Endothelial cell of umbilical vein (primary cell): ENCODE results near the gene ERP29. TPM values are rescaled to one million over a fixed set of nuclear protein-coding genes. Genes with fewer than 3 reads are reported as not detected.

Experiments used
- BruUV-seq: library from RNA; stranded (reverse); fragments of 400-500 nt; replicated peaks from 2 replicates; lab custom pipeline; 2021; lab: Mats Ljungman, UMichigan
- CTCF ChIA-PET: fragments of 300-600, 350-600 bp; sonication (Branson Sonifier 250); formaldehyde crosslinking; loops from one replicate; lab custom pipeline; 2021; ENCODE audit warnings: antibody characterized with exemption, inconsistent platforms; lab: Charles Lee
- POLR2A ChIA-PET: fragments of 300-600, 350-600 bp; sonication (Branson Sonifier 250); formaldehyde crosslinking; loops from one replicate; lab custom pipeline; 2021; ENCODE audit warnings: antibody characterized with exemption, inconsistent platforms; lab: Charles Lee
- DNase-seq: peaks from one replicate; pipeline ENCODE4 v3.0.0-alpha.2; 2011; ENCODE audit warnings: low read depth, low spot score
- FAIRE-seq: peaks from 2 replicates; lab custom pipeline; 2011; peaks lifted over from hg19 to GRCh38; lab: Jason Lieb, UNC
- H2AFZ ChIP-seq: 2 replicates; pipeline ENCODE4 v1.6.0; 2012; ENCODE audit warnings: low read depth, low read length, control low read depth, inconsistent platforms
- H3K27ac ChIP-seq: 2 replicates; pipeline ENCODE4 v1.5.1; 2011; ENCODE audit warnings: low read depth, mild to moderate bottlenecking, control low read depth, low read length, moderate library complexity; ENCODE audit not compliant: insufficient read depth
- H3K27me3 ChIP-seq, 2 experiments: 2 replicates each; pipeline versions ENCODE4 v1.6.0 to v1.6.1; 2011; ENCODE audit warnings: low read length in 2 of 2, mixed read lengths in 1 of 2; ENCODE audit not compliant: control insufficient read depth in 2 of 2, insufficient read depth in 2 of 2
- H3K36me3 ChIP-seq, 2 experiments: 2 replicates in 1 of 2; 3 replicates in 1 of 2; pipeline ENCODE4 v1.5.1; 2011; ENCODE audit warnings: low read length in 2 of 2, mild to moderate bottlenecking in 1 of 2, moderate library complexity in 1 of 2; ENCODE audit not compliant: control insufficient read depth in 2 of 2, insufficient read depth in 2 of 2; ENCODE audit errors: extremely low read depth in 1 of 2
- H3K4me1 ChIP-seq: 3 replicates; pipeline ENCODE4 v1.5.1; 2011; ENCODE audit warnings: mild to moderate bottlenecking, low read length; ENCODE audit not compliant: control insufficient read depth, insufficient read depth; ENCODE audit errors: extremely low read depth
- H3K4me2 ChIP-seq: 2 replicates; pipeline ENCODE4 v1.6.1; 2011; ENCODE audit warnings: low read length, control low read depth, mixed read lengths; ENCODE audit not compliant: insufficient read depth
- H3K4me3 ChIP-seq, 3 experiments: fragments of 200-600 bp in 1 of 3; sonication (generic), shearing (Covaris generic) in 1 of 3; replicated peaks in 1 of 3; 2 replicates each; pipeline ENCODE4 v1.5.1; 2011 to 2016; ENCODE audit warnings: control low read depth in 3 of 3, low read length in 3 of 3, mild to moderate bottlenecking in 2 of 3, inconsistent platforms in 1 of 3, low read depth in 1 of 3, moderate library complexity in 1 of 3; ENCODE audit not compliant: insufficient read depth in 1 of 3
- H3K79me2 ChIP-seq: 2 replicates; pipeline ENCODE4 v1.6.0; 2012; ENCODE audit warnings: low read length, inconsistent platforms; ENCODE audit not compliant: control insufficient read depth, insufficient read depth
- H3K9ac ChIP-seq: replicated peaks from 2 replicates; pipeline ENCODE3; 2011; ENCODE audit warnings: low read length, control low read depth; ENCODE audit not compliant: insufficient read depth; ENCODE audit errors: extremely low read depth
- H3K9me1 ChIP-seq: replicated peaks from 3 replicates; pipeline ENCODE4 v1.6.0; 2011; ENCODE audit warnings: mild to moderate bottlenecking, low read length; ENCODE audit not compliant: control insufficient read depth, insufficient read depth; ENCODE audit errors: extremely low read depth
- H3K9me3 ChIP-seq: replicated peaks from 2 replicates; pipeline ENCODE4 v1.5.1; 2012; ENCODE audit warnings: low read length, inconsistent platforms; ENCODE audit not compliant: control insufficient read depth, insufficient read depth
- H4K20me1 ChIP-seq: replicated peaks from 2 replicates; pipeline ENCODE3; 2011; ENCODE audit warnings: mild to moderate bottlenecking, low read length; ENCODE audit not compliant: control insufficient read depth, insufficient read depth; ENCODE audit errors: extremely low read depth
- CTCF ChIP-seq, 2 donors: IDR thresholded peaks; 1 replicate in 1 of 2; 2 replicates in 1 of 2; pipeline ENCODE4 v1.5.1; 2011; ENCODE audit warnings: low read length in 2 of 2, mild to moderate bottlenecking in 2 of 2, moderate library complexity in 2 of 2, control low read depth in 1 of 2, inconsistent platforms in 1 of 2, low read depth in 1 of 2; ENCODE audit not compliant: insufficient read depth in 1 of 2; ENCODE audit errors: extremely low read depth in 1 of 2
- EZH2 ChIP-seq: IDR thresholded peaks from 2 replicates; pipeline ENCODE4 v1.6.1; 2012; ENCODE audit warnings: borderline replicate concordance, low read depth, mild to moderate bottlenecking, moderate library complexity, low read length, inconsistent platforms; ENCODE audit not compliant: severe bottlenecking
- FOS ChIP-seq: IDR thresholded peaks from 2 replicates; pipeline ENCODE4 v1.6.1; 2011; ENCODE audit warnings: mild to moderate bottlenecking, low read length, moderate library complexity, borderline replicate concordance; ENCODE audit not compliant: insufficient read depth
- GATA2 ChIP-seq: IDR thresholded peaks from 2 replicates; pipeline ENCODE4 v1.7.0; 2011; ENCODE audit warnings: low read depth, mild to moderate bottlenecking, moderate library complexity, mixed read lengths, low read length; ENCODE audit not compliant: insufficient read length, insufficient read depth
- JUN ChIP-seq: IDR thresholded peaks from 2 replicates; pipeline ENCODE4 v1.6.1; 2011; ENCODE audit warnings: borderline replicate concordance, low read depth; ENCODE audit not compliant: insufficient read length, insufficient read depth
- MYC ChIP-seq: IDR thresholded peaks from one replicate; pipeline ENCODE4 v1.6.1; 2011; ENCODE audit warnings: mild to moderate bottlenecking, low read depth, low read length
- POLR2A ChIP-seq: IDR thresholded peaks from 2 replicates; pipeline ENCODE4 v1.6.1; 2012; ENCODE audit warnings: low read depth, mild to moderate bottlenecking, control low read depth, low read length
- POLR2AphosphoS5 ChIP-seq: IDR thresholded peaks from 2 replicates; pipeline ENCODE4 v1.6.1; 2012; ENCODE audit warnings: low read depth, mild to moderate bottlenecking, control low read depth, low read length, moderate library complexity; ENCODE audit not compliant: insufficient read depth
- dilution Hi-C: fragments of 300-500 bp; cut with MboI; formaldehyde crosslinking; loops from one replicate; pipeline ENCODE4 v1.15.0; 2019; ENCODE audit warnings: low sequenced_read_pairs; ENCODE audit not compliant: extremely low pct_ligation_motif_present
- intact Hi-C: fragments of 100-400 bp; cut with micrococcal nuclease; formaldehyde crosslinking; loops from one replicate; pipeline ENCODE4 v1.10.0; 2022
- polyA plus RNA-seq, 4 experiments: library from polyadenylated mRNA; depleted of rRNA in 3 of 4; stranded (reverse) in 3 of 4; unstranded in 1 of 4; fragments of >200 nt; gene quantifications; 2 replicates each; pipeline versions ENCODE4 v1.2.1 to v1.2.3, GENCODE V29; 2011 to 2012; ENCODE audit warnings: missing spikeins in 1 of 4
- total RNA-seq: library from RNA; stranded (reverse); gene quantifications from 2 replicates; pipeline ENCODE4 v1.2.3, GENCODE V29; 2021
- TF ChIP-seq, protein P1 (sequence below): IDR thresholded peaks from 2 replicates; pipeline ENCODE4 v1.6.1; 2011; ENCODE audit not compliant: insufficient read depth, insufficient read length

ERP29 gene
- total and polyA plus RNA-seq, 2 donors (not counting 3 experiments of a cell fraction or from before 2014, with no cell fraction given) = 77.1 to 116 TPM

DNA sequence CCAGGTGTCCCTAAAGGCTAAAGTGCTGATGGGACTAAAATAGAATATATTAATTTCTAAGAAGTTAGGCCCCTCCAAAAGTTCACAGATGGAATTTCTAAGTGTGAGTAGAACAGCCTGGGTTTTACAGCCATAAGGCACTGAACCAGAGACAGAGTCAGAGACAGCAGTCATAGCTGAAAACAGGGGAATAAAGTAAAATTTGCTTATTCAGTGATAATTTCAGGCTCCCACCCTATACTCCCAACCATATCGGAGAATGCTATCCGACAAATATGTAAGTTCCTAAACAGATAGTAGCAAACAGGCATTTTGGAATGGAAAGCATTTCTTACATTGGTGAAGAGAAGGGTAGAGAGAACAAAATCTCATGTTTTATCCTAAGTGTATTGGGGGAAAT is 50.0 kb downstream of the ERP29 start:
- ChIA-PET CTCF (interaction anchor here (1.4 kb wide), 1 partner anchor 14 kb away, joined by 4 read pairs; no protein-coding TSS in a partner anchor), POLR2A (no interaction called here)
- FAIRE-seq (no peak), DNase-seq (no peak)
- BruUV-seq = no TSS peak
- Histone ChIP-seq H3K27me3 (no peaks in the 10 kb centered on the region), H4K20me1 (no peaks in the 10 kb centered on the region), H3K9ac (no peak overlapping the region), H3K9me3 (no peaks in the 10 kb centered on the region), H3K4me1 (no peaks in the 10 kb centered on the region), H3K27ac (no peak overlapping the region), H3K9me1 (no peaks in the 10 kb centered on the region), H3K4me2 (no peak overlapping the region), H3K36me3 (peaks cover 13 to 15% of the 10 kb centered on the region in 2 experiments), H3K4me3 (no peak overlapping the region), H3K79me2 (no peaks in the 10 kb centered on the region), H2AFZ (no peak overlapping the region)
- intact Hi-C loops = no loop called here
- TF ChIP-seq FOS = no peak
- dilution Hi-C loops = no loop called here

GRCh38 chr12:112066566-112066965 is 53.3 kb downstream of the ERP29 start:
- H3K27ac ChIP-seq = no peak overlapping the region
- no peaks in the 10 kb centered on the region for H3K27me3 ChIP-seq
- H3K9me3 ChIP-seq = no peaks in the 10 kb centered on the region
- H3K9ac ChIP-seq = no peak overlapping the region
- no TSS peak for BruUV-seq
- no peak overlapping the region for H3K4me2 ChIP-seq
- ChIA-PET POLR2A (no interaction called here), CTCF (interaction anchor here (1.2 to 1.7 kb wide), 2 partner anchors 14 to 20 kb away, joined by 5 read pairs; no protein-coding TSS in a partner anchor)
- dilution Hi-C loops = no loop called here
- H3K79me2 ChIP-seq = no peaks in the 10 kb centered on the region
- H3K9me1 ChIP-seq = no peaks in the 10 kb centered on the region
- H4K20me1 ChIP-seq = no peaks in the 10 kb centered on the region
- no peaks in the 10 kb centered on the region for H3K4me1 ChIP-seq
- no peak overlapping the region for H2AFZ ChIP-seq
- FAIRE-seq (no peak), DNase-seq (no peak)
- peaks cover 11 to 20% of the 10 kb centered on the region in 2 experiments for H3K36me3 ChIP-seq
- H3K4me3 ChIP-seq = no peak overlapping the region
- TF ChIP-seq EZH2 (no peak), GATA2 (no peak), POLR2A (no peak), FOS (no peak), POLR2AphosphoS5 (no peak), MYC (no peak), JUN (no peak), CTCF (IDR thresholded peaks at IDR 0.05; ENCODE audit: extremely low read depth in 1 of 2, insufficient read depth in 1 of 2, low read depth in 1 of 2, low read length in 2 of 2) (no peak)
- TF ChIP-seq, protein P1, sequence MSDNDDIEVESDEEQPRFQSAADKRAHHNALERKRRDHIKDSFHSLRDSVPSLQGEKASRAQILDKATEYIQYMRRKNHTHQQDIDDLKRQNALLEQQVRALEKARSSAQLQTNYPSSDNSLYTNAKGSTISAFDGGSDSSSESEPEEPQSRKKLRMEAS = no peak
- intact Hi-C loops = no loop called here
